GM19468 (cell line): ENCODE data around the gene NAXD.
"Not testable (repeated sequence)": the region's sequence is repeated elsewhere in the genome, so short reads cannot be mapped to it uniquely, and the experiment has no call there.

Experiments used
- ATAC-seq: cut with Tn5 transposase; IDR thresholded peaks from one replicate; pipeline ENCODE4 v1.9.1; 2021; ENCODE audit warnings: mild to moderate bottlenecking, moderate library complexity, moderate number of reproducible peaks; ENCODE audit not compliant: unreplicated experiment; ENCODE audit errors: extremely low read depth

Gene NAXD

GRCh38 chr13:110661256-110661655, 45.9 kb downstream of the NAXD start:
- no peak for ATAC-seq

GRCh38 chr13:110662091-110662490, 46.7 kb downstream of the NAXD start:
- ATAC-seq, result no peak

- ATAC-seq, result no peak
Measured at GRCh38 chr13:110662777-110663443, 47.6 kb downstream of the NAXD start.

GRCh38 chr13:110663491-110663890, 48.1 kb downstream of the NAXD start:
- ATAC-seq, result no peak

- ATAC-seq, result no peak
Measured at GRCh38 chr13:110664041-110664440, 48.7 kb downstream of the NAXD start.

GRCh38 chr13:110664673-110665072, 49.3 kb downstream of the NAXD start:
- no peak for ATAC-seq

- ATAC-seq, result no peak
Measured at GRCh38 chr13:110665491-110666254, 50.3 kb downstream of the NAXD start.

- no peak for ATAC-seq
Measured at GRCh38 chr13:110666255-110666533, 50.8 kb downstream of the NAXD start.

GRCh38 chr13:110669036-110669435, 53.7 kb downstream of the NAXD start:
- ATAC-seq, result no peak

GRCh38 chr13:110669814-110670213, 54.5 kb downstream of the NAXD start:
- ATAC-seq, result not testable (repeated sequence)

- peak; percentile 53 for ATAC-seq
Measured at GRCh38 chr13:110676595-110677587, 61.5 kb downstream of the NAXD start.

- ATAC-seq, result no peak
Measured at GRCh38 chr13:110677731-110678545, 62.6 kb downstream of the NAXD start.

GRCh38 chr13:110680852-110681251, 65.5 kb downstream of the NAXD start:
- no peak for ATAC-seq

- ATAC-seq, result no peak
Measured at GRCh38 chr13:110681868-110682550, 66.7 kb downstream of the NAXD start.

GRCh38 chr13:110682746-110683145, 67.4 kb downstream of the NAXD start:
- no peak for ATAC-seq

- ATAC-seq, result no peak
Measured at GRCh38 chr13:110683203-110683883, 68.0 kb downstream of the NAXD start.

GRCh38 chr13:110683921-110684320, 68.6 kb downstream of the NAXD start:
- no peak for ATAC-seq

GRCh38 chr13:110684388-110685056, 69.2 kb downstream of the NAXD start:
- no peak for ATAC-seq
